Measurements from ENCODE around the gene PDSS2.

- no peak for TF ChIP-seq CTCF (conservative IDR thresholded peaks at IDR 0.05; ENCODE audit: low read length)
- TF ChIP-seq EZH2phosphoT487 (IDR thresholded peaks at IDR 0.05; ENCODE audit: borderline replicate concordance): no peak
These were observed 168.9 kb downstream of the PDSS2 start for GRCh38 chr6:107290491-107290890.
